ENCODE measurements around the gene LCE1E. TPM values are rescaled to one million over a fixed set of nuclear protein-coding genes. Genes with fewer than 3 reads are reported as not detected.

LCE1E gene
- total RNA-seq, 4 donors from 2014 or later: not detected

- intact Hi-C loops (cut with DNase I; ENCODE audit: low total_unique reads): no loop called here
- TF ChIP-seq CTCF (IDR thresholded peaks at IDR 0.05): no peak
- no peak for TF ChIP-seq POLR2A (IDR thresholded peaks at IDR 0.05)
- H3K4me1 ChIP-seq: no peaks in the 10 kb centered on the region
- no peak within 1 kb of the TSS for H3K4me3 ChIP-seq
- H3K27ac ChIP-seq: no peak within 1 kb of the TSS
- DNase-seq: no peak
- no peaks in the 10 kb centered on the region for H3K9me3 ChIP-seq
- no peaks in the 10 kb centered on the region for H3K27me3 ChIP-seq
- no peaks in the 10 kb centered on the region for H3K36me3 ChIP-seq
Observed at GRCh38 chr1:152827173-152827572, 41.1 kb downstream of the LCE1E start, which contains the start of gene LCE1A. LCE1A (plus strand) TSS chr1:152827473; CDS start chr1:152827473, 0 bp downstream.

GRCh38 chr1:152836870-152837269, 50.8 kb downstream of the LCE1E start:
- H3K9me3 ChIP-seq: no peaks in the 10 kb centered on the region
- H3K27me3 ChIP-seq: no peaks in the 10 kb centered on the region
- no peaks in the 10 kb centered on the region for H3K4me1 ChIP-seq
- intact Hi-C loops (cut with DNase I; ENCODE audit: low total_unique reads): no loop called here
- no peak overlapping the region for H3K4me3 ChIP-seq
- no peak for DNase-seq
- TF ChIP-seq CTCF (IDR thresholded peaks at IDR 0.05) (no peak), POLR2A (IDR thresholded peaks at IDR 0.05) (no peak)
- no peaks in the 10 kb centered on the region for H3K36me3 ChIP-seq
- H3K27ac ChIP-seq: no peak overlapping the region

Other genes with a start within 250 kb of the LCE1E start
- gene LCE3E, start 219.5 kb upstream of the LCE1E start, total RNA-seq: not detected
- gene LCE3D, start 205.7 kb upstream of the LCE1E start, total RNA-seq: not detected
- gene LCE3C, start 186.0 kb upstream of the LCE1E start, total RNA-seq: not detected
- gene LCE3B, start 172.4 kb upstream of the LCE1E start, total RNA-seq: not detected
- gene LCE3A, start 163.2 kb upstream of the LCE1E start, total RNA-seq: not detected
- gene LCE2D, start 122.9 kb upstream of the LCE1E start, total RNA-seq: not detected
- not detected for gene LCE2C, start 111.0 kb upstream of the LCE1E start, total RNA-seq
- gene LCE2B, start 100.1 kb upstream of the LCE1E start, total RNA-seq: not detected
- gene LCE2A, start 87.9 kb upstream of the LCE1E start, total RNA-seq: not detected
- not detected for gene LCE4A, start 78.1 kb upstream of the LCE1E start, total RNA-seq
- not detected for gene KPRP, start 28.2 kb upstream of the LCE1E start, total RNA-seq
- not detected for gene LCE1F, start 11.1 kb upstream of the LCE1E start, total RNA-seq
- gene LCE1D, start 10.5 kb downstream of the LCE1E start, total RNA-seq: not detected
- not detected for gene LCE1C, start 20.4 kb downstream of the LCE1E start, total RNA-seq
- gene LCE1B, start 25.7 kb downstream of the LCE1E start, total RNA-seq: not detected
- not detected for gene LCE1A, start 41.2 kb downstream of the LCE1E start, total RNA-seq
- not detected for gene LCE6A, start 56.6 kb downstream of the LCE1E start, total RNA-seq
- not detected for gene LCE7A, start 73.7 kb downstream of the LCE1E start, total RNA-seq
- gene SMCP, start 92.1 kb downstream of the LCE1E start, total RNA-seq: not detected
- not detected for gene IVL, start 122.3 kb downstream of the LCE1E start, total RNA-seq
- not detected for gene SPRR5, start 160.9 kb downstream of the LCE1E start, total RNA-seq
- gene SPRR4, start 184.4 kb downstream of the LCE1E start, total RNA-seq: not detected
- not detected for gene SPRR1A, start 197.8 kb downstream of the LCE1E start, total RNA-seq
- gene SPRR3, start 215.5 kb downstream of the LCE1E start, total RNA-seq: under 1 TPM in 2 of 4 donors, not detected in 2; 0.69 to 0.70 TPM
- gene SPRR1B, start 244.9 kb downstream of the LCE1E start, total RNA-seq: not detected

All from uterus (tissue), 4 donors.